ENCODE results near the gene EPS8L3. TPM values are rescaled to one million over a fixed set of nuclear protein-coding genes. Genes with fewer than 3 reads are reported as not detected.

EPS8L3 gene
- total RNA-seq, 1 donor from 2014 or later: not detected

- intact Hi-C loops (cut with DNase I): no loop called here
- ATAC-seq (no peak), DNase-seq (ENCODE audit: low spot score) (peak; percentile 55)
Measured at GRCh38 chr1:109794319-109795132, 30.8 kb upstream of the EPS8L3 start.

GRCh38 chr1:109793486-109794318 lies 30.0 kb upstream of the EPS8L3 start:
- ATAC-seq (no peak), DNase-seq (ENCODE audit: low spot score) (peak; percentile 56)
- intact Hi-C loops (cut with DNase I): no loop called here

- intact Hi-C loops (cut with DNase I): no loop called here
- peak; percentile 33 for DNase-seq (ENCODE audit: low spot score)
- ATAC-seq: no peak
Measured at GRCh38 chr1:109793089-109793485, 29.4 kb upstream of the EPS8L3 start.

GRCh38 chr1:109792056-109792831 lies 28.5 kb upstream of the EPS8L3 start:
- ATAC-seq (peak; percentile 70), DNase-seq (ENCODE audit: low spot score) (peak; percentile 80)
- intact Hi-C loops (cut with DNase I): no loop called here

GRCh38 chr1:109791495-109792043 lies 27.8 kb upstream of the EPS8L3 start:
- DNase-seq (ENCODE audit: low spot score) (peak; percentile 56), ATAC-seq (no peak)
- intact Hi-C loops (cut with DNase I): no loop called here

GRCh38 chr1:109790735-109791494 lies 27.2 kb upstream of the EPS8L3 start:
- peak; percentile 29 for ATAC-seq
- intact Hi-C loops (cut with DNase I): no loop called here

GRCh38 chr1:109790329-109790728 lies 26.6 kb upstream of the EPS8L3 start:
- intact Hi-C loops (cut with DNase I): no loop called here
- ATAC-seq: no peak
- no peak for DNase-seq (ENCODE audit: low spot score)

More at GRCh38 chr1:109790735-109791494, 27.2 kb upstream of the EPS8L3 start:
- DNase-seq (ENCODE audit: low spot score): peak; percentile 67

- intact Hi-C loops (cut with DNase I): no loop called here
- DNase-seq (ENCODE audit: low spot score): peak; percentile 27
Measured at GRCh38 chr1:109789551-109790180, 25.9 kb upstream of the EPS8L3 start.

GRCh38 chr1:109788695-109789521 lies 25.2 kb upstream of the EPS8L3 start:
- no peak for ATAC-seq
- DNase-seq (ENCODE audit: low spot score): peak; percentile 47

More at GRCh38 chr1:109789551-109790180, 25.9 kb upstream of the EPS8L3 start:
- no peak for ATAC-seq

GRCh38 chr1:109787845-109788601 lies 24.3 kb upstream of the EPS8L3 start:
- no peak for ATAC-seq
- DNase-seq (ENCODE audit: low spot score): peak; percentile 55
- intact Hi-C loops (cut with DNase I): no loop called here

More at GRCh38 chr1:109788695-109789521, 25.2 kb upstream of the EPS8L3 start:
- intact Hi-C loops (cut with DNase I): no loop called here

GRCh38 chr1:109787211-109787844 lies 23.6 kb upstream of the EPS8L3 start:
- DNase-seq (ENCODE audit: low spot score): peak; percentile 49
- intact Hi-C loops (cut with DNase I): no loop called here
- ATAC-seq: no peak

GRCh38 chr1:109786531-109787021 lies 22.9 kb upstream of the EPS8L3 start:
- DNase-seq (ENCODE audit: low spot score): peak; percentile 57
- intact Hi-C loops (cut with DNase I): no loop called here
- peak; percentile 56 for ATAC-seq

GRCh38 chr1:109786112-109786480 lies 22.4 kb upstream of the EPS8L3 start:
- ATAC-seq (no peak), DNase-seq (ENCODE audit: low spot score) (peak; percentile 19)
- intact Hi-C loops (cut with DNase I): no loop called here

- intact Hi-C loops (cut with DNase I): no loop called here
- ATAC-seq (no peak), DNase-seq (ENCODE audit: low spot score) (peak; percentile 37)
Measured at GRCh38 chr1:109785446-109786111, 21.9 kb upstream of the EPS8L3 start.

All from sciatic nerve (tissue), 2 donors.